Measurements from ENCODE around the gene SH3PXD2A.

GRCh38 chr10:103797857-103798256, 57.5 kb downstream of the SH3PXD2A start:
- TF ChIP-seq GATA2 (IDR thresholded peaks at IDR 0.05; ENCODE audit: low read depth, low read length) (no peak), GATA3 (IDR thresholded peaks at IDR 0.05; ENCODE audit: low read depth, low read length) (no peak)

Measured in SH-SY5Y (cell line).